Occipital lobe (tissue), 2 donors: Measurements from ENCODE around the gene NEK10. TPM values are rescaled to one million over a fixed set of nuclear protein-coding genes. Genes with fewer than 3 reads are reported as not detected.
A peak's percentile ranks its signal among the peaks of the same experiment; 100 is the strongest.
"Not testable (repeated sequence)": the region's sequence is repeated elsewhere in the genome, so short reads cannot be mapped to it uniquely, and the experiment has no call there.

Source experiments
- DNase-seq: peaks from one replicate; lab custom pipeline; 2025; lab: John Stamatoyannopoulos, UW
- total RNA-seq: library from RNA; depleted of rRNA; stranded (reverse); fragments of >200 nt; gene quantifications from one replicate; pipeline ENCODE4 v1.2.3, GENCODE V29; 2014

The NEK10 gene
- total RNA-seq, 1 donor from 2014 or later: 25.7 TPM

DNA sequence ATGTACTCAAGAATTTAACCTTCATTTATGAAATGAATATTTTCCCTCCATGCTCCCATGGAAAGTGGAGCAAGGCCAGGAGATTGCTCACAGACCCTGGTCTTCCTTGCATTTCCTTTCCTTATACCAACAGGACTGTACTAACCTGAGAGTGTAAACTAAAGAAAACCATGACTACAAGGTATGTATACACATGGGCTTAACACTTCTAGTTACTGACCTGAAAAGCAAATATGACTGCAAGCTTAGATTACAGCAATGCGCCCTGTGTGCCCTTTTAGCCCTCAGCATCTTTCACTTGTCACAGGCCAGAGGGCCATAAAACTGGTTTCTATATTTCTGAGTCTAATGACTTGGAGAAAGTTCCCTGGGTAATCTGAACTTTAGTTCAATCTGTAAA is 52.1 kb downstream of the NEK10 start:
- DNase-seq: no peak

DNA sequence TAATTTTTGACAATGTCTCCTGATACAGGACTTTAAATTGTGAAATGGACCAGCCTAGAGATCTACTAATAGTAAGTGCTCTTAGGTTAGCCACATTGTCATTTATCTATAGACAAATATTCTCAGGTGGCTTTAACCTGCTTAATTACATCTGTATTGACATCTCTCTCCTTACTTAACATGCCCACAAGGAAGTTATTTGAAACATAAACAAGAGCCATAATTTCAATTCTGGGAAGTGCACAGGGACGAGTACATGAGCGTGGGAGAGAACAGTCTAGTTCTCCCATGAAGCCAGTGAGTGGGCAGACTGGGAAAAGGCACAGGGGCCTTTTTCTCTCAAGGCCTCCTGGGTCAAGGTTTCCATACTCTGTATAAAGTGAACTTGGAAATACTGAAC is 54.2 kb downstream of the NEK10 start:
- no peak for DNase-seq

DNA sequence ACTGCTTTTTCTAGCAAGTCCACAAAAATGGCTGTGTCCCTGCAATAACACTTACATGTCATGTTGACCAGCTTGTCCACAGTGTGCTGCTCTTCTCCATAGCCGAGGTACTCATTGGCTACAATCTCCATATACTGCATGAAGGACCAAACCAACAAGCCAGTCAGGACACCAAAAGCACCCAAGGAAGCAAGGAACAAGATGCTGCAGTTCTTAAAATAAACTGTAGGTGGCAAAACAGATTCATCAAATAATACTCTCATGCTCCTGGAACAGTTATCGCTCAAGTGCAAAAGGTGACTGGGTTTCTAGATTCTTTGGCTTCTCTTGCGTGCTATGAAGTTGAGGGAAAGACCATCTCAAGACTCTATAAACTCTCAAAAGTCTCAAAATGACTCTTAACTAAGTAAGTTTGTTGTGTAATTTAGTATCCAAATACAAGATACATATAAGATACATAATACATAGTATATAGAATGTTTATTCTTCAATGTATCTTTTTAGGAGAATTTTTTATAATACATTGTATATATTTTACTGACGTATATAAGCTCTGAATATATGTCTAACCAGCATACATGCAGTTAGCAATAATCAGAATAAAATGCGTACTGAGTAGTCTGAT is 57.0 kb downstream of the NEK10 start:
- no peak for DNase-seq

DNA sequence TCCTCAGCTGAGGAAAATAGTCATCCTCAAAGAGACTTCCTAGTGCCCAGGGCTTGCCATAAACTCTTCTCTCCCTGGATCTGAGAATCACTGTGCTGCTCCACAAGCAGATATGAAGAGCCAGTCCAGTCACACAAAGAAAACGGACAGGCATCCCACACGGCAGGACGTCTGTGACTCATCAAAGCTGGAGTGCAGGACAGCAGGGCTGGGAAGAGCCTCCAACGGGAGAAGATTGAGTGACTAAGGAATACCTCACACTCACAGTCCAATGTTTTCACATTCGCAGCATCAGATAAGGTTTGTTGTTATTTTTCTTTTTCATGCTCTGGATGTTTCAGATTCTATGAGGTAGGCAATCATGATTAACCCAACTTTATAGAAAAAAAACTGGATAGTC is 57.8 kb downstream of the NEK10 start:
- no peak for DNase-seq

DNA sequence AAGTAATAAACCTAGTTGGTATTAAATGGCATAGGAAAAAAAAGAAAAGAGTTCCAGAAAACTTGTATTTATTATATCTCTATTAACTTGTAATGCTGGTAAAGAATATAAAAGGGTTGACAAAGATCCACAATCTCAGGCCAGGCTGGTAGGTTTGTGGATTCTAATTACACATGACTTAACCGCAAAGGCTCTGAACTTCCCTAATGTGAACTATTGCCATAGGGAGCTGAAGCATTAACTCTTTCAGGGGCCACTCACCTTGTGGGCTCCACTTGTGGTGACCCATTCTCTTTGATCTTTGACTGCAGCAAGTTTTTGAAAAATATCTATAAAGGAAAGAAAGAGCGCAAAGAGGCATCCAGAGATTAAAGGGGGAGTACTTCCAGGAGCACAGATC is 58.5 kb downstream of the NEK10 start:
- no peak for DNase-seq

DNA sequence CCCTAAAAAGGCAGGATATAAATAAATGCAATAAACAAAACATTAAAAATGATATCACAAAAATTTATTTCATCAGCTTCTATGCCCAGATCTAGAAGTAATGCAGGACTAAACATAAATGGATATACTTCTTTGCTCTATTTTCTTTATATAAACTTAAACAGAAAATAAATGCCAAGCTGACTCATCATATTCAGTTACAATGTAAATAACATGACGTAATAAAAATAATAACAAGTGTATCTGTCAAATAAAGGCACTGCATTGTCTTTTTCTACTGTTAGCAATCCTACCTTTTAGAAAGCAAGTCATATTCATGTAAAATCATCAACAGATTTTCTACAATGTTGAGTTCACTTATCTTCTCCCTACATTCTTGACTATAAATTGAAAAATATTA is 61.6 kb downstream of the NEK10 start:
- no peak for DNase-seq

DNA sequence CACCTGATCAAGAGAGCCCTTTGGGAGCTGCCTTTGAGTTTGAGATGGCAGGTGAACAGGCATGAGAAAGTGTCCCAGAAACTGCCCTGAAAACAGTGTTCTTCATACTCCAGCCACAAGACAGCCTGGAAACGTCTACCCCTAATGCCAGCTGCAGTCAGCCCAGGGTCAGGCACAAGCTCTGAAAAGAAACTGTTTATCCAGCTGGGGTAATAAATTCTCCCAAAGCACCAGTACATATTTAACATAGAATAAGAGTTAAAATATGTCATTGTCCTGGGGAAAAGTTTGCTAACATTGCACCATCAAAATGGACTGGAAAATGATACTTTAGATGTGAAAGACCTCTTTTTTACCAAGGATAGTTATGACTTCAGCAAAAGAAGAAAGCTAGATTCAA is 66.3 kb downstream of the NEK10 start:
- DNase-seq: no peak

DNA sequence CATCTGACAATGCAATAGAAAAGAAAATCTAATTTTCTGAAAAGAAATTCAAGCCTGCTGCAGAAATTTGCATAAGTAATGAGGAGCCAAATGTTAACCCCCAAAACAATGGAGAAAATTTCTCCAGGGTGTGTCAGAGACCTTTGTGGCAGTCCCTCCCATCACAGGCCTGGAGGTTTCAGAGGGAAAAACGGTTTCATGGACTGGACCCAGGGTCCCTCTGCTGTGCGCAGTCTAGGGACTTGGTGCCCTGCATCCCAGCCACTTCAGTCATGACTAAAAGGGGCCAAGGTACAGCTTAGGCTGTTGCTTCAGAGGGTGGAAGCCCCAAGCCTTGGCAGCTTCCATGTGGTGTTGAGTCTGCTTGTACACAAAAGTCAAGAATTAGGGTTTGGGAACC is 70.2 kb downstream of the NEK10 start:
- not testable (repeated sequence) for DNase-seq

DNA sequence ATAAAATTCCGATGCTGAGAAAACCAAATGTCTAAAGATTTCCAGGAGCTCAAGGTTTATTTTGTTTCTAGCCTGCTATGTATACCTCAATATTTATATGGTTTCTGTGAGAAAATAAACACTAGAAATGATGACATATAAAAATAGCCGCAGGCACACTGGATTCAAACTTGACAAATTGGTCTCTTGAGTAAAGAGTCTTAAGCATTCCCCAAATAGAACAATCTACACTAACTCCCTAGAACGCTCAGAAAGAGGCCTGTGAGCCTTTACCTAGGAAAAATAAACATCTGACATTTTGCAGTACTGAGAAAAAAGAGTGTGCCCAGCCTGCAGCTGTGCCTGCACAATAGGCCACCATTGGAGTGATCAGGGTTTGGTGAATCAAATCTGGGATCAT is 75.2 kb downstream of the NEK10 start:
- no peak for DNase-seq

- DNase-seq: no peak
These were observed 78.4 kb downstream of the NEK10 start for GRCh38 chr3:27290760-27291159.

- no peak for DNase-seq
These were observed 79.3 kb downstream of the NEK10 start for GRCh38 chr3:27289769-27290413.

DNA sequence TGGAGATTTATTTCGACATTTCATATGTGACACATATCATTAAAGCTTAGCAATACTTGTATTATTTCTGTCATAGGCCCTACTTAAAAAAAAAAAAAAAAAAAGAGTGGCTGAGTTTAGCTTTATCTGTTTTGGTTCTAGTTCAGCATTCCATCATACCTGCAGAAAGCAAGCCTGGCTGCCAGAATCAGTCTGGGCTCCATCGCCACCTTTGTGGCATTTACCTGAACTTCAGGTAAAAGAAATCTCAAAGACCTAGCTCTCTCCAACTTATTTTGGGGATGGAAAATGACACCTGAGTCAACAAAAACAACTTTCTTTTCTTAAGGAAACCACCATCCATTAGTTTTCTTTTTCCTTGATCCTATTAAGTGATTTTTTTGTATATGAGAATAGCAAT is 82.1 kb downstream of the NEK10 start:
- DNase-seq: no peak

GRCh38 chr3:27286467-27286866 is 82.7 kb downstream of the NEK10 start:
- DNase-seq: not testable (repeated sequence)

GRCh38 chr3:27285668-27286067 is 83.5 kb downstream of the NEK10 start:
- DNase-seq: no peak

DNA sequence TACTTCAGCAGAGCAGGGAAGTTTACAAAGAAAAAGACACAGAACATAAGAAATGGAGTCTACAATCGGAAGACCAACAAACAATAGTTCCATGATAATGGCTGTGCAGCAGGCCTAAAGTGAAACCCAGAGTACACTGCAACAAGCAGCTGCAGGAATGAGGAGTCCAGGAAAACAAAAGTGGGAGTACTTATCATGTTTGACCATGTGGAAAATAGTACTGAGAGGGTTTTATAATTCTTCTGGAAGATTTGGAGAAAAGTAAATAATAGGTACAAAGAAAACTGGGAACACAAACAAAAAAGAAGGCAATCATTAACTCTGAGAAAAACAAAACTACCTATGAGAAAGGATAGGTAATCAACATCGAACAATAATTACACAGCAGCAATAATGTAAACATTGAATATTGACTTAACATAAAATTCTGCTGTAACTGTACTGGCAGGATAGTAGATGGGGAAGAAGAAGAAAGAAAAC is 87.5 kb downstream of the NEK10 start:
- DNase-seq: no peak

DNA sequence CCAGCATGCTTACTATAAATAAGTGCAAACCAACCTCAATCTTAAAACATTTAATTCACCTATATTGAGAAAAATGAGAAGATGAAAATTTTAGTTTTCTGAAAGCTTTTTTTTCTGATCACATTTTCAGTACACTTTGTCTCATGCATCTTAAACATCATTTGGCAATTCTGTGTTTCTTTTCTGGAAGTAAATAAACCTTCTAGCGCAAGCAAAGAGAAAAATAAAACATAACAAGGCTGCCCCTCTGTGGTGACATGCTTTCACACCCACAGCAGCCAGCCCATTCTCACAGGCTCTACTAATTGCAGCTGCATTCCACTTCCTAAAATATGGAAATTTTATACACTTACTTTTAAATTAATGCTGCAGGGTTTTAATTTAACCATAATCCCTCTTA is 90.1 kb downstream of the NEK10 start:
- peak; percentile 1 for DNase-seq

- no peak for DNase-seq
These were observed 90.7 kb downstream of the NEK10 start for GRCh38 chr3:27278383-27279055.

GRCh38 chr3:27275441-27275990 is 93.7 kb downstream of the NEK10 start:
- DNase-seq: no peak

DNA sequence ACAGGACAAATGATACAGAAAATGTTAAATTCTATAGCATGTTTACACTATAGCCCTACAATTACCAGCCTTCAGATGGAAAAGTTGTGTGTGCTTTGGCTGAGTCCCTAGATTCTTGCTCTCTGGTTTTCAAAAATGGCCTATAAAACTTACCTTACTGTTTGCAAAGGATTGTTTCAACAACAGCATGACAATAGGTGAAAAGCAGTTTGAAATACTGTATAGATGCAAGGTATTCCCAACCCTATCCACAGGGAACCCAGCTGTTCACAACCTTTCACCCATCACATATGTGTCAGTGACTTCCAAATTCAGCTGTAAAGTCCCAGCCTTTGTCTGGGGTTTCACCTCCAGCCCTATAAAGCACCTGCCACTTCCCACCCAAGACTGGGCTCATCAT is 97.3 kb downstream of the NEK10 start:
- no peak for DNase-seq

DNA sequence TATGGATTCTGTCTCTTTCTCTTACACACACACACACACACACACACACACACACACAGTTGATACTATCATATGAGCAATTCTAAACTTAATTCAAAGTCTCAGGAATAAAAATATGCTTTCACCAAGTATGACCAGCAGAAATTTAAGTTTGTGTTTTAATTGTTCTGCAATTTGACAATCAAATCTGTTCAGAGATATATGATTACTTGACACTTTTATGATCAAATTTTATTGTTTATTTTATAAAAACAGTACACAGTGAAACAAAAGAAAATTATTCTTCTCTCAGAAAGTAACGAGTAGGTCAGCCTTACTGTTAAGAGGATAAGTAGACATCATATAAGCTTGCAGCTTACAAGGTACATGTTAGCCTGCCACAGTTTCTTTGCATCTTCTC is 114.3 kb downstream of the NEK10 start:
- DNase-seq: no peak

DNA sequence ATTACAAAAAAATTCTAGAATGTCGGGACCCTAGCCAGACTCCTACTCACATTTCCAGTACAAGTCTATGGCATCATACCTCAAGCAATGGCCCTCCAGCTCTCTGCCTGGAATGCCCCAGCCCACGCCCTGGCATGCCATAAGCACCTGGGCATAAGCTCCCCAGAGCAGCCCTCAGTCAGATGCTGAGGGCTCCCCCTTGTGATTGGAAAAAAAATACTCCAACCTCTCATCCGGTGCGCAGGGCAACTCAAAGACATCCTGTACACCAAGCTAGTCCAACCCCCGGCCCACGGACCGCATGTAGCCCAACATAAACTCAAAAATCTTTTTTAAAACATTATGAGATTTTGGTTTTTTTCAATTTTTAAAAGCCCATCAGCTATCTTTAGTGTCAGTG is 115.4 kb downstream of the NEK10 start:
- no peak for DNase-seq

DNA sequence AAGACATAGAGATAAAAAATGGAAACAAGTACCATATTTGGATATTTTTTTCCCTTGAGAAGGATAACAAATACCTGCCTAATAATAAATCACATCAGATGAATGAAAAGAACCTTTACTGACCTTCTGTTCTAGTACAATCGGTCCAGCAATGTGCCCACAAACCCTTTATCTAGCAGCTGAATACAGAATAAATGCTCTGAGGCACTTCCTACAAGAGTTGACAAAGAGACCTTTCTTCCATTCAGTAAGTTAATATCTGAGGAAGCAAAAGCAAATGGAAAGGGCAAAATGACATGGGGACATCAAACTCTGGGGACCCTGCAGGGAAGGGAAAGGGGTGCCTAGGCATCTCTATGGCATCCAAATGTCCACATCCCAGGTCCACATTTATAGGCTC is 115.8 kb downstream of the NEK10 start:
- no peak for DNase-seq

DNA sequence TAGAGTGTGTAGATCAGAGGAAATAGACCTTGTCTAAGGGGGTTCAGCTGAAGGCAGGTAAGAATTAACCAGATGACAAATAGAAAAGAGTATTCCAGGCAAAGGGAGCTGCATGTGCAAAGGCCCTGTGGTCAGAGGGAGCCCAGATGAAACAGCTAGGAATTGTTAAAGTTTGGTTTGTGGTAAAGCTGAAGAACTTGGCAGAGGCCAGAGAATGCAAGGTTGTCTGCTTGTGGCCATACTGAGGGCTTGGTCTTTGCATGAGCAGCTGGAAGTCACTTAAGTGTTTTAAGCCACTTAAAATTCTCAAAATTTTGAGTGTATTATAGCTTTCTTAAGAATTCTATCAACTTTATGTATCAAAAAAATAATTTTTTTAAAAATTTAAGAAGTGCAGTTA is 116.5 kb downstream of the NEK10 start:
- no peak for DNase-seq
